Activated B cell treated with CpG ODN at 0.5 μM for 24 hours (primary cell): ENCODE results near the gene ZCCHC14. TPM values are rescaled to one million over a fixed set of nuclear protein-coding genes. Genes with fewer than 3 reads are reported as not detected.
"Not testable (repeated sequence)": the region's sequence is repeated elsewhere in the genome, so short reads cannot be mapped to it uniquely, and the experiment has no call there.

Experiments used
- ATAC-seq: fragments of 200-7000 bp; cut with Tn5 transposase; one replicate; pipeline ENCODE4 v1.10.0; 2021; ENCODE audit warnings: low read depth, mild to moderate bottlenecking, moderate library complexity
- CTCF ChIA-PET: fragments of 350-600 bp; sonication (Branson Sonifier 250); formaldehyde crosslinking; loops from one replicate; lab custom pipeline; 2021; ENCODE audit warnings: antibody characterized with exemption; lab: Charles Lee
- POLR2A ChIA-PET: fragments of 350-600 bp; sonication (Branson Sonifier 250); formaldehyde crosslinking; loops from one replicate; lab custom pipeline; 2021; ENCODE audit warnings: antibody characterized with exemption; lab: Charles Lee
- DNase-seq: peaks from one replicate; pipeline ENCODE4 v3.0.0; 2022
- H3K27ac Mint-ChIP-seq: one replicate; pipeline ENCODE4 v1.8.0; 2020; ENCODE audit warnings: mixed read lengths
- H3K27me3 Mint-ChIP-seq: one replicate; pipeline ENCODE4 v1.8.0; 2021; ENCODE audit warnings: mixed read lengths
- H3K36me3 Mint-ChIP-seq: one replicate; pipeline ENCODE4 v1.8.0; 2021; ENCODE audit warnings: low read depth, mixed read lengths
- H3K4me1 Mint-ChIP-seq: one replicate; pipeline ENCODE4 v1.8.0; 2021; ENCODE audit warnings: mixed read lengths
- H3K4me3 Mint-ChIP-seq: one replicate; pipeline ENCODE4 v1.8.0; 2020; ENCODE audit warnings: mild to moderate bottlenecking, mixed read lengths
- H3K9me3 Mint-ChIP-seq: one replicate; pipeline ENCODE4 v1.8.0; 2020; ENCODE audit warnings: mixed read lengths
- CTCF ChIP-seq: fragments of 200-600 bp; IDR thresholded peaks from one replicate; pipeline ENCODE4 v1.8.0; 2022; ENCODE audit warnings: antibody characterized with exemption, mild to moderate bottlenecking
- intact Hi-C: fragments of 100-400 bp; cut with micrococcal nuclease; formaldehyde crosslinking; loops from one replicate; pipeline ENCODE4 v1.15.1; 2024
- total RNA-seq: library from RNA; stranded (reverse); gene quantifications from 2 replicates; pipeline ENCODE4 v1.2.3, GENCODE V29; 2022

Gene ZCCHC14
- total RNA-seq, 1 donor from 2014 or later = 3.8 TPM

GRCh38 chr16:87525352-87525751, 32.5 kb upstream of the ZCCHC14 start:
- peaks cover 11% of the 10 kb centered on the region for H3K9me3 Mint-ChIP-seq
- H3K27ac Mint-ChIP-seq = no peak overlapping the region
- intact Hi-C loops = no loop called here
- H3K4me3 Mint-ChIP-seq = no peak overlapping the region
- no peak for TF ChIP-seq CTCF
- peaks cover 30% of the 10 kb centered on the region for H3K27me3 Mint-ChIP-seq
- H3K36me3 Mint-ChIP-seq = peaks cover 3% of the 10 kb centered on the region
- no peaks in the 10 kb centered on the region for H3K4me1 Mint-ChIP-seq
- POLR2A ChIA-PET = no interaction called here
- no peak for DNase-seq
- CTCF ChIA-PET = no interaction called here
- ATAC-seq = no peak

GRCh38 chr16:87524407-87524806, 31.6 kb upstream of the ZCCHC14 start:
- ChIA-PET CTCF (interaction anchor here (0.6 kb wide), 1 partner anchor 111 kb away, joined by 5 read pairs; no protein-coding TSS in a partner anchor), POLR2A (no interaction called here)
- Mint-ChIP-seq H3K27ac (no peak overlapping the region), H3K36me3 (no peaks in the 10 kb centered on the region), H3K4me3 (no peak overlapping the region), H3K4me1 (no peaks in the 10 kb centered on the region), H3K27me3 (peaks cover 28% of the 10 kb centered on the region), H3K9me3 (peaks cover 8% of the 10 kb centered on the region)
- TF ChIP-seq CTCF = no peak
- intact Hi-C loops = no loop called here
- no peak for DNase-seq
- ATAC-seq = no peak

- H3K4me3 Mint-ChIP-seq, H3K36me3 Mint-ChIP-seq, H3K4me1 Mint-ChIP-seq, ATAC-seq, H3K9me3 Mint-ChIP-seq, POLR2A ChIA-PET, CTCF ChIA-PET, intact Hi-C loops, DNase-seq, H3K27ac Mint-ChIP-seq: not testable (repeated sequence)
- H3K27me3 Mint-ChIP-seq = peaks cover 32% of the 10 kb centered on the region
Observed at GRCh38 chr16:87523605-87524004, 30.8 kb upstream of the ZCCHC14 start.

- H3K27ac Mint-ChIP-seq, DNase-seq, POLR2A ChIA-PET, H3K4me3 Mint-ChIP-seq, ATAC-seq, intact Hi-C loops, H3K36me3 Mint-ChIP-seq, H3K4me1 Mint-ChIP-seq, H3K9me3 Mint-ChIP-seq, CTCF ChIA-PET: not testable (repeated sequence)
- peaks cover 33% of the 10 kb centered on the region for H3K27me3 Mint-ChIP-seq
Observed at GRCh38 chr16:87521764-87522163, 28.9 kb upstream of the ZCCHC14 start.

- CTCF ChIA-PET = not testable (repeated sequence)
Observed at GRCh38 chr16:87519170-87519569, 26.3 kb upstream of the ZCCHC14 start.

GRCh38 chr16:87518430-87519051, 25.7 kb upstream of the ZCCHC14 start:
- intact Hi-C loops, H3K9me3 Mint-ChIP-seq, CTCF ChIA-PET, H3K36me3 Mint-ChIP-seq, ATAC-seq, H3K27ac Mint-ChIP-seq, H3K4me3 Mint-ChIP-seq, H3K4me1 Mint-ChIP-seq, POLR2A ChIA-PET, DNase-seq: not testable (repeated sequence)
- H3K27me3 Mint-ChIP-seq = peaks cover 31% of the 10 kb centered on the region

More at GRCh38 chr16:87519170-87519569, 26.3 kb upstream of the ZCCHC14 start:
- H3K9me3 Mint-ChIP-seq, ATAC-seq, DNase-seq, H3K36me3 Mint-ChIP-seq, H3K4me3 Mint-ChIP-seq, POLR2A ChIA-PET, H3K27ac Mint-ChIP-seq, intact Hi-C loops, H3K4me1 Mint-ChIP-seq: not testable (repeated sequence)
- peaks cover 28% of the 10 kb centered on the region for H3K27me3 Mint-ChIP-seq

GRCh38 chr16:87517610-87518429, 25.0 kb upstream of the ZCCHC14 start:
- DNase-seq, H3K36me3 Mint-ChIP-seq, H3K4me3 Mint-ChIP-seq, ATAC-seq, H3K9me3 Mint-ChIP-seq, H3K27ac Mint-ChIP-seq, H3K4me1 Mint-ChIP-seq, POLR2A ChIA-PET, intact Hi-C loops, CTCF ChIA-PET: not testable (repeated sequence)
- H3K27me3 Mint-ChIP-seq = peaks cover 35% of the 10 kb centered on the region
